B cell (primary cell): ENCODE measurements around the gene KAZN. TPM values are rescaled to one million over a fixed set of nuclear protein-coding genes. Genes with fewer than 3 reads are reported as not detected.

Experiments
- ATAC-seq: fragments of 200-7000 bp; cut with Tn5 transposase; one replicate; pipeline ENCODE4 v1.10.0; 2021; ENCODE audit warnings: low read depth, mild to moderate bottlenecking, moderate number of reproducible peaks, moderate library complexity
- CTCF ChIA-PET: fragments of 350-600 bp; sonication (Branson Sonifier 250); formaldehyde crosslinking; loops from one replicate; lab custom pipeline; 2021; ENCODE audit warnings: antibody characterized with exemption, inconsistent platforms; lab: Charles Lee
- POLR2A ChIA-PET: fragments of 350-600 bp; sonication (Branson Sonifier 250); formaldehyde crosslinking; loops from one replicate; lab custom pipeline; 2021; ENCODE audit warnings: antibody characterized with exemption; lab: Charles Lee
- DNase-seq: peaks from one replicate; pipeline ENCODE4 v3.0.0; 2013
- H2AFZ ChIP-seq: 2 replicates; pipeline ENCODE4 v1.6.1; 2012; ENCODE audit warnings: mild to moderate bottlenecking, low read depth, low read length; ENCODE audit not compliant: insufficient read depth, poor library complexity, severe bottlenecking
- H3K27ac ChIP-seq, 2 donors: 1 replicate in 1 of 2; 2 replicates in 1 of 2; pipeline ENCODE4 v1.5.1; 2012 to 2013; ENCODE audit warnings: low read length in 2 of 2, mild to moderate bottlenecking in 2 of 2, moderate library complexity in 1 of 2
- H3K27me3 ChIP-seq, 4 experiments: fragments of 200-600 bp in 1 of 4; sonication (generic) in 1 of 4; replicated peaks in 1 of 4; 1 replicate in 2 of 4; 2 replicates in 2 of 4; pipeline versions ENCODE4 v1.6.1 to v1.7.0; 2013 to 2016; ENCODE audit warnings: low read length in 3 of 4, mild to moderate bottlenecking in 2 of 4, mixed read lengths in 1 of 4, moderate library complexity in 1 of 4; ENCODE audit not compliant: insufficient read depth in 4 of 4, control insufficient read depth in 3 of 4; ENCODE audit errors: control extremely low read depth in 1 of 4
- H3K36me3 ChIP-seq, 2 experiments: replicated peaks in 1 of 2; 1 replicate in 1 of 2; 2 replicates in 1 of 2; pipeline versions ENCODE4 v1.6.1 to v1.7.1; 2013; ENCODE audit warnings: low read length in 1 of 2; ENCODE audit not compliant: insufficient read depth in 2 of 2, control insufficient read depth in 1 of 2; ENCODE audit errors: control extremely low read depth in 1 of 2, extremely low read depth in 1 of 2
- H3K4me1 ChIP-seq, 2 donors: fragments of 200-600 bp in 1 of 2; sonication (generic) in 1 of 2; 1 replicate in 1 of 2; 2 replicates in 1 of 2; pipeline versions ENCODE4 v1.5.1 to v1.6.1; 2013 to 2017; ENCODE audit warnings: low read length in 2 of 2; ENCODE audit not compliant: control insufficient read depth in 2 of 2, insufficient read depth in 2 of 2
- H3K4me2 ChIP-seq: replicated peaks from 2 replicates; pipeline ENCODE3; 2012; ENCODE audit warnings: mild to moderate bottlenecking, low read depth, low read length; ENCODE audit not compliant: poor library complexity, severe bottlenecking
- H3K4me3 ChIP-seq, 5 experiments: fragments of 200-600 bp in 1 of 5; sonication (generic) in 1 of 5; 1 replicate in 3 of 5; 2 replicates in 2 of 5; pipeline versions ENCODE4 v1.5.1 to v1.7.0; 2011 to 2016; ENCODE audit warnings: low read length in 4 of 5, mild to moderate bottlenecking in 4 of 5, low read depth in 2 of 5, control low read depth in 1 of 5, moderate library complexity in 1 of 5; ENCODE audit not compliant: insufficient read depth in 1 of 5; ENCODE audit errors: control extremely low read depth in 1 of 5, extremely low read depth in 1 of 5
- H3K79me2 ChIP-seq: fragments of 200-600 bp; sonication (generic); one replicate; pipeline ENCODE4 v1.6.0; 2016; ENCODE audit warnings: low read length; ENCODE audit not compliant: control insufficient read depth, insufficient read depth
- H3K9ac ChIP-seq: fragments of 200-600 bp; sonication (generic); 2 replicates; pipeline ENCODE4 v1.6.1; 2017; ENCODE audit warnings: mild to moderate bottlenecking, low read length, moderate library complexity
- H3K9me3 ChIP-seq, 3 donors: one replicate each; pipeline versions ENCODE4 v1.6.1 to v1.7.1; 2013; ENCODE audit warnings: low read length in 2 of 3; ENCODE audit not compliant: control insufficient read depth in 2 of 3, insufficient read depth in 1 of 3; ENCODE audit errors: control extremely low read depth in 1 of 3
- H4K20me1 ChIP-seq: 2 replicates; pipeline ENCODE4 v1.6.0; 2012; ENCODE audit warnings: mild to moderate bottlenecking, low read length; ENCODE audit not compliant: insufficient read depth, control insufficient read depth, poor library complexity, severe bottlenecking
- H3K27ac Mint-ChIP-seq: one replicate; pipeline ENCODE4 v1.8.0; 2021; ENCODE audit warnings: mixed read lengths
- H3K27me3 Mint-ChIP-seq: one replicate; pipeline ENCODE4 v1.8.0; 2021; ENCODE audit warnings: mixed read lengths
- H3K4me1 Mint-ChIP-seq: one replicate; pipeline ENCODE4 v1.8.0; 2021; ENCODE audit warnings: mixed read lengths
- H3K4me3 Mint-ChIP-seq: one replicate; pipeline ENCODE4 v1.8.0; 2021; ENCODE audit warnings: mixed read lengths
- H3K9me3 Mint-ChIP-seq: one replicate; pipeline ENCODE4 v1.8.0; 2022; ENCODE audit warnings: mixed read lengths; ENCODE audit not compliant: insufficient read depth
- EZH2 ChIP-seq: IDR thresholded peaks from 2 replicates; pipeline ENCODE4 v1.6.1; 2012; ENCODE audit warnings: borderline replicate concordance, low read depth, mild to moderate bottlenecking, moderate library complexity, low read length; ENCODE audit not compliant: insufficient read depth, poor library complexity, severe bottlenecking
- WGBS: methylation state at CpG from one replicate; pipeline ENCODE4 v1.1.5; 2013; ENCODE audit warnings: missing lambda C conversion rate; ENCODE audit not compliant: insufficient coverage; 5-methylcytosine and 5-hydroxymethylcytosine counted together
- intact Hi-C: fragments of 100-400 bp; cut with micrococcal nuclease; formaldehyde crosslinking; loops from one replicate; pipeline ENCODE4 v1.10.0; 2022
- polyA plus RNA-seq: library from polyadenylated mRNA; depleted of rRNA; stranded (reverse); fragments of >200 nt; gene quantifications from 2 replicates; pipeline ENCODE4 v1.2.3, GENCODE V29; 2012
- total RNA-seq, 2 donors: library from RNA; stranded (reverse); fragments of 120-200 nt in 1 of 2; gene quantifications; 1 replicate in 1 of 2; 2 replicates in 1 of 2; pipeline versions ENCODE4 v1.2.3 to v1.2.4, GENCODE V29; 2013 to 2022
- TF ChIP-seq, protein P1 (sequence below): fragments of 200-600 bp; IDR thresholded peaks from one replicate; pipeline ENCODE4 v1.8.0; 2022; ENCODE audit warnings: antibody characterized with exemption, mild to moderate bottlenecking

KAZN gene
- total and polyA plus RNA-seq, 2 donors (not counting 1 experiment from before 2014, with no cell fraction given) = 0.13 to 0.39 TPM

DNA sequence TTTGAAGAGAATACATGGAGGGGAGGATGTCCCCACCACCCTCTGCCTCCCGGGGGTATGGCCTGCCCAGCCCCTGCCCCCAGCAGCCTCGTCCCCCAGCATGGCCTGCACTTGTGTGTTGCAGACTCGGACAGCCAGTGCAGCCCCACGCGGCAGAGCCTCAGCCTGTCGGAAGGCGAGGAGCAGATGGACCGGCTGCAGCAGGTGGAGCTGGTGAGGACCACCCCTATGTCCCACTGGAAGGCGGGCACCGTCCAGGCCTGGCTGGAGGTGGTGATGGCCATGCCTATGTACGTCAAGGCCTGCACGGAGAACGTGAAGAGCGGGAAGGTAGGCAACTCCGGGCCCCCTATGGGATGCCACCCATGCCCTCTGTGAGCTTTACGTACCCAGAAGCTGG, 495.6 kb downstream of the KAZN start:
- 98% methylated on average over 16 of the region's 16 CpGs for WGBS
- no peak overlapping the region for H3K4me2 ChIP-seq
- H3K36me3 ChIP-seq = no peaks in the 10 kb centered on the region
- H4K20me1 ChIP-seq = no peaks in the 10 kb centered on the region
- Mint-ChIP-seq H3K27me3 (peaks cover 1% of the 10 kb centered on the region), H3K4me1 (peaks cover 29% of the 10 kb centered on the region), H3K9me3 (no peaks in the 10 kb centered on the region), H3K4me3 (no peak overlapping the region), H3K27ac (no peak overlapping the region)
- H3K27me3 ChIP-seq = no peaks in the 10 kb centered on the region
- TF ChIP-seq EZH2 = no peak
- TF ChIP-seq, protein P1, sequence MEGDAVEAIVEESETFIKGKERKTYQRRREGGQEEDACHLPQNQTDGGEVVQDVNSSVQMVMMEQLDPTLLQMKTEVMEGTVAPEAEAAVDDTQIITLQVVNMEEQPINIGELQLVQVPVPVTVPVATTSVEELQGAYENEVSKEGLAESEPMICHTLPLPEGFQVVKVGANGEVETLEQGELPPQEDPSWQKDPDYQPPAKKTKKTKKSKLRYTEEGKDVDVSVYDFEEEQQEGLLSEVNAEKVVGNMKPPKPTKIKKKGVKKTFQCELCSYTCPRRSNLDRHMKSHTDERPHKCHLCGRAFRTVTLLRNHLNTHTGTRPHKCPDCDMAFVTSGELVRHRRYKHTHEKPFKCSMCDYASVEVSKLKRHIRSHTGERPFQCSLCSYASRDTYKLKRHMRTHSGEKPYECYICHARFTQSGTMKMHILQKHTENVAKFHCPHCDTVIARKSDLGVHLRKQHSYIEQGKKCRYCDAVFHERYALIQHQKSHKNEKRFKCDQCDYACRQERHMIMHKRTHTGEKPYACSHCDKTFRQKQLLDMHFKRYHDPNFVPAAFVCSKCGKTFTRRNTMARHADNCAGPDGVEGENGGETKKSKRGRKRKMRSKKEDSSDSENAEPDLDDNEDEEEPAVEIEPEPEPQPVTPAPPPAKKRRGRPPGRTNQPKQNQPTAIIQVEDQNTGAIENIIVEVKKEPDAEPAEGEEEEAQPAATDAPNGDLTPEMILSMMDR = no peak
- no peak overlapping the region for H2AFZ ChIP-seq
- H3K4me1 ChIP-seq = peaks cover 18 to 37% of the 10 kb centered on the region in 2 donors
- no peak overlapping the region for H3K27ac ChIP-seq
- ChIA-PET POLR2A (no interaction called here), CTCF (no interaction called here)
- H3K4me3 ChIP-seq = no peak overlapping the region
- no peak for ATAC-seq
- intact Hi-C loops = no loop called here
- no peak overlapping the region for H3K9ac ChIP-seq
- H3K79me2 ChIP-seq = no peaks in the 10 kb centered on the region
- no peaks in the 10 kb centered on the region for H3K9me3 ChIP-seq
- no peak for DNase-seq

DNA sequence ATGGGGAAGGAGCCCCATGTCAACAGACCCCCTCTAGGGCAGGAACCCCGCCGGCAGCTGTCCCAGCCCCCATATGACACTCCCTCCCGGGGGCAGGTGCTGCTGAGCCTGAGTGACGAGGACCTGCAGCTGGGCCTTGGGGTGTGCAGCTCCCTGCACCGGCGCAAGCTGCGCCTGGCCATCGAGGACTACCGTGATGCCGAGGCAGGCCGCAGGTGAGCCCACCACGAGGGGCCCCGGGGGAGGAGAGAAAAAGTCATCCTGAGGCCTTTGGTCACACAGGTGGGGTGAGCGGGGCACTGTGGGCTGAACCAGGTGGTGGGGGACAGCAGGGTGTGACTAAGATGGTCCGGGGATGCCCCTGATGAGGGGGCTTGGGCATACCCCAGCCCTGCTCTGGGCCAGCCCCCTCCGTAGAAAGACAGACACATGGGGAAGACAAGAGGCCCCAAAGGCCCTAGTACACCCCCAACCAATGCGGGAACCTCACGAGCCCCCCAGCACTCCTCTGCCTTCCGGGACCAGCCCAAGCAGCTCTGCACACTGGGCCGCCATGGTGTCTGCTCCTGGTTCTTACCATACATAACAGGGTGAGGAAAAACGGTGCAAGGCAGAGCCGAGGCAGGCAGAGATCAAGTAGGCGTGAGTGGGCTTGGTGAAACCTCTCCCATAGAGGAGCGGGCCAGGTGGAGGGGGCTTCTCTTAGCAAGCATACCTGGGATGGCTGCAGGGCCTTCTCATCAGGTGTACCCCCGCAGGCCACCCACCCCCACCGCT, 496.4 kb downstream of the KAZN start:
- CTCF ChIA-PET = no interaction called here
- Mint-ChIP-seq H3K27ac (no peak overlapping the region), H3K9me3 (no peaks in the 10 kb centered on the region), H3K4me1 (peaks cover 24% of the 10 kb centered on the region), H3K27me3 (peaks cover 7% of the 10 kb centered on the region), H3K4me3 (no peak overlapping the region)
- Histone ChIP-seq H3K4me2 (peak overlapping the region; percentile 4), H3K4me3 (no peak overlapping the region), H3K9ac (no peak overlapping the region), H3K27ac (no peak overlapping the region), H3K9me3 (no peaks in the 10 kb centered on the region), H3K36me3 (no peaks in the 10 kb centered on the region), H3K79me2 (no peaks in the 10 kb centered on the region), H3K4me1 (peaks cover 14 to 28% of the 10 kb centered on the region in 2 donors), H3K27me3 (peaks cover 0 to 1% (median 0%) of the 10 kb centered on the region in 4 experiments), H4K20me1 (no peaks in the 10 kb centered on the region), H2AFZ (peak overlapping the region; percentile 10)
- DNase-seq = no peak
- WGBS = 82% methylated on average over 23 of the region's 26 CpGs
- intact Hi-C loops = no loop called here
- no peak for ATAC-seq
- TF ChIP-seq, protein P1 = no peak
- no peak for TF ChIP-seq EZH2
- POLR2A ChIA-PET = no interaction called here
